ENCODE measurements around the gene DERA.

- TF ChIP-seq ZNF677 (tag by site-specific recombination; IDR thresholded peaks at IDR 0.05) (no peak), CTCF (tag by site-specific recombination; IDR thresholded peaks at IDR 0.05) (peak; percentile 8; the same call in 1 of the 2 replicates), ZNF274 (IDR thresholded peaks at IDR 0.05; ENCODE audit: low read length) (no peak), ZNF274 (tag by site-specific recombination; IDR thresholded peaks at IDR 0.05; ENCODE audit: borderline replicate concordance) (no peak), ZNF16 (tag by site-specific recombination; IDR thresholded peaks at IDR 0.05; ENCODE audit: low read depth) (no peak), TSHZ1 (tag by site-specific recombination; IDR thresholded peaks at IDR 0.05; ENCODE audit: borderline replicate concordance) (no peak), ZNF324 (tag by site-specific recombination; IDR thresholded peaks at IDR 0.05) (no peak), ZNF391 (tag by site-specific recombination; IDR thresholded peaks at IDR 0.05; ENCODE audit: borderline replicate concordance, low read depth) (peak; percentile 62; the same call in 1 of the 2 replicates), ZBTB20 (tag by site-specific recombination; IDR thresholded peaks at IDR 0.05) (peak; percentile 95)
- TF ChIP-seq, protein P1, sequence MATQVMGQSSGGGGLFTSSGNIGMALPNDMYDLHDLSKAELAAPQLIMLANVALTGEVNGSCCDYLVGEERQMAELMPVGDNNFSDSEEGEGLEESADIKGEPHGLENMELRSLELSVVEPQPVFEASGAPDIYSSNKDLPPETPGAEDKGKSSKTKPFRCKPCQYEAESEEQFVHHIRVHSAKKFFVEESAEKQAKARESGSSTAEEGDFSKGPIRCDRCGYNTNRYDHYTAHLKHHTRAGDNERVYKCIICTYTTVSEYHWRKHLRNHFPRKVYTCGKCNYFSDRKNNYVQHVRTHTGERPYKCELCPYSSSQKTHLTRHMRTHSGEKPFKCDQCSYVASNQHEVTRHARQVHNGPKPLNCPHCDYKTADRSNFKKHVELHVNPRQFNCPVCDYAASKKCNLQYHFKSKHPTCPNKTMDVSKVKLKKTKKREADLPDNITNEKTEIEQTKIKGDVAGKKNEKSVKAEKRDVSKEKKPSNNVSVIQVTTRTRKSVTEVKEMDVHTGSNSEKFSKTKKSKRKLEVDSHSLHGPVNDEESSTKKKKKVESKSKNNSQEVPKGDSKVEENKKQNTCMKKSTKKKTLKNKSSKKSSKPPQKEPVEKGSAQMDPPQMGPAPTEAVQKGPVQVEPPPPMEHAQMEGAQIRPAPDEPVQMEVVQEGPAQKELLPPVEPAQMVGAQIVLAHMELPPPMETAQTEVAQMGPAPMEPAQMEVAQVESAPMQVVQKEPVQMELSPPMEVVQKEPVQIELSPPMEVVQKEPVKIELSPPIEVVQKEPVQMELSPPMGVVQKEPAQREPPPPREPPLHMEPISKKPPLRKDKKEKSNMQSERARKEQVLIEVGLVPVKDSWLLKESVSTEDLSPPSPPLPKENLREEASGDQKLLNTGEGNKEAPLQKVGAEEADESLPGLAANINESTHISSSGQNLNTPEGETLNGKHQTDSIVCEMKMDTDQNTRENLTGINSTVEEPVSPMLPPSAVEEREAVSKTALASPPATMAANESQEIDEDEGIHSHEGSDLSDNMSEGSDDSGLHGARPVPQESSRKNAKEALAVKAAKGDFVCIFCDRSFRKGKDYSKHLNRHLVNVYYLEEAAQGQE (tag by site-specific recombination; IDR thresholded peaks at IDR 0.05) = no peak
Observed at GRCh38 chr12:15910864-15911721, at the start of gene DERA.

All from HEK293 (cell line).